Measurements from ENCODE around the gene CYB5B.

The CYB5B gene

GRCh38 chr16:69444873-69445517 lies 20.6 kb downstream of the CYB5B start:
- DNase-seq (ENCODE audit: low spot score): peak; percentile 59

GRCh38 chr16:69448470-69449193 lies 24.2 kb downstream of the CYB5B start:
- no peak for DNase-seq (ENCODE audit: low spot score)

GRCh38 chr16:69451166-69451565 lies 26.7 kb downstream of the CYB5B start:
- no peak for DNase-seq (ENCODE audit: low spot score)

- no peak for DNase-seq (ENCODE audit: low spot score)
These were observed 29.5 kb downstream of the CYB5B start for GRCh38 chr16:69453936-69454335.

GRCh38 chr16:69463876-69464275 lies 39.5 kb downstream of the CYB5B start:
- peak; percentile 77 for DNase-seq (ENCODE audit: low spot score)

- peak; percentile 47 for DNase-seq (ENCODE audit: low spot score)
These were observed 40.8 kb downstream of the CYB5B start for GRCh38 chr16:69465083-69465721.

- DNase-seq (ENCODE audit: low spot score): peak; percentile 75
These were observed 41.5 kb downstream of the CYB5B start for GRCh38 chr16:69465881-69466280.

GRCh38 chr16:69466547-69466946 lies 42.1 kb downstream of the CYB5B start:
- no peak for DNase-seq (ENCODE audit: low spot score)

- DNase-seq (ENCODE audit: low spot score): no peak
These were observed 42.7 kb downstream of the CYB5B start for GRCh38 chr16:69467080-69467479.

- no peak for DNase-seq (ENCODE audit: low spot score)
These were observed 43.2 kb downstream of the CYB5B start for GRCh38 chr16:69467531-69468204.

- peak; percentile 22 for DNase-seq (ENCODE audit: low spot score)
These were observed 45.6 kb downstream of the CYB5B start for GRCh38 chr16:69469807-69470561.

GRCh38 chr16:69471121-69471520 lies 46.7 kb downstream of the CYB5B start:
- no peak for DNase-seq (ENCODE audit: low spot score)

GRCh38 chr16:69474408-69474807 lies 50.0 kb downstream of the CYB5B start:
- DNase-seq (ENCODE audit: low spot score): no peak

GRCh38 chr16:69476920-69477443 lies 52.6 kb downstream of the CYB5B start:
- no peak for DNase-seq (ENCODE audit: low spot score)

GRCh38 chr16:69477546-69477945 lies 53.1 kb downstream of the CYB5B start:
- no peak for DNase-seq (ENCODE audit: low spot score)

- DNase-seq (ENCODE audit: low spot score): no peak
These were observed 54.3 kb downstream of the CYB5B start for GRCh38 chr16:69478685-69479084.

- no peak for DNase-seq (ENCODE audit: low spot score)
These were observed 55.4 kb downstream of the CYB5B start for GRCh38 chr16:69479775-69480174.

GRCh38 chr16:69481901-69482341 lies 57.5 kb downstream of the CYB5B start:
- DNase-seq (ENCODE audit: low spot score): peak; percentile 76

GRCh38 chr16:69482410-69482991 lies 58.1 kb downstream of the CYB5B start:
- DNase-seq (ENCODE audit: low spot score): peak; percentile 56

- DNase-seq (ENCODE audit: low spot score): no peak
These were observed 59.2 kb downstream of the CYB5B start for GRCh38 chr16:69483611-69484010.

GRCh38 chr16:69485361-69485760 lies 60.9 kb downstream of the CYB5B start:
- no peak for DNase-seq (ENCODE audit: low spot score)

Measured in pons (tissue), 1 donor.